GM19397 (cell line): ENCODE measurements around the gene DUSP5.
A peak's percentile ranks its signal among the peaks of the same experiment; 100 is the strongest.

Source experiments
- ATAC-seq: cut with Tn5 transposase; IDR thresholded peaks from one replicate; pipeline ENCODE4 v1.9.1; 2021; ENCODE audit warnings: mild to moderate bottlenecking, moderate library complexity; ENCODE audit not compliant: unreplicated experiment

The DUSP5 gene

DNA sequence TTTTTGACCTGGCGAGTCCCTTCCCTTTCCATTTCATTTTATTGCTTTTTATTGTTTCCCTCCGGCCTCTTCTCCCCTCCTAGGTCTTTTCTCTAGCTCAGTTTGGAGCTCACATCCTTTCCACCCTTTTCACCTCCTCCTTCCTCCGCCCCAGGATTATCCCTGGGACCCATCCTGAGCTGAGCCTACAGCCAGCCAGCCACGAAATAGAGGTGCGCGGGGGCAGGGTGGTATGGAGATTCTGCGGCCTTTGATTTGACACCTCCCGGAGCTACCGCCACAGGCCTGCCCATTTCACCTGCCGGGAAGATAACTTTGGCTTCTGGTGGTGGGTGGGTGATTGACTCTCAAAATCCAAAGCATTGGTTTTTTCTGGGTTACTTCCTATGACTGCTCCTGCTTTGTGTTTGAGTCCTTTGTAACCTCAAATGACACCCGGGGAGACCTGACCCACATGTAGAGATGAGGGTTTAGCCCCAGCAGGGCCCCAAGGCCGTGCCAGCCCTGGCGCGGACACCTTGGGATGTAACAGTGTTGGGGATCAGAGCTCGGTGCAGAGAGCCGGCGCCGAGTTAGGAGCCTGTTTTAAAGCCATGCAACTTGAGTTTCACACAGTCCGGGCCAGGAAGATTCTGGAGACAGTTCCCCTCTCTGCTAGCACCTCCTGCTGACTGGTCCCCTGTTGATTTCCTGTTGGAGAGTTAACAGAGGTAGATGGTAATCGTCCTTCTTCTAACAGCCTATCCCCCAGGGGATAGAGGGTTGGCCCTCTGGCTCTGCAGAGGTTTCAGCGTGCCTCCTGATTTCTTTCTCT, 1.5 kb downstream of the DUSP5 start:
- ATAC-seq = no peak

GRCh38 chr10:110499796-110500514, 2.2 kb downstream of the DUSP5 start:
- ATAC-seq = no peak

DNA sequence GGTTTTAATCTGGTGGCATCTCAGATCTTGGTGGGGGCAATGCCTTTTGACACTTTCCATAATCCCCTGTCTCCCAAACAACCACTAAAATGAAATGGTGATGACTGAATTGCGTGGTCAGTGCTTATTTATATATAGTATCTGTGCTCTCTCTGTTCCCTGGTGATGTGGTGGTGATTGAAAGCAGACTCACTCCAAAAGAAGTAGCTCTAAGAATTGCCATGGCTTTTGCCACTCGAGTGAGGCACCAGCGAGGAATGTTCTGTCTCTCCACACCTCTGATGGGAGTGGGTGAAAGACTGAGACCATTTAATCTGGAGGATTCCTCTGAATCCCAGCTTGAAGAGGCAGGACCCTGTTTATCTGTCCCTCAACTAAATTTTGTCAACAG, 2.8 kb downstream of the DUSP5 start:
- no peak for ATAC-seq

- no peak for ATAC-seq
Measured at GRCh38 chr10:110501142-110501937, 3.6 kb downstream of the DUSP5 start.

- ATAC-seq = no peak
Measured at GRCh38 chr10:110502072-110502845, 4.6 kb downstream of the DUSP5 start.

- peak; percentile 30 for ATAC-seq
Measured at GRCh38 chr10:110502851-110503301, 5.2 kb downstream of the DUSP5 start.

- no peak for ATAC-seq
Measured at GRCh38 chr10:110503528-110504110, 5.9 kb downstream of the DUSP5 start.

DNA sequence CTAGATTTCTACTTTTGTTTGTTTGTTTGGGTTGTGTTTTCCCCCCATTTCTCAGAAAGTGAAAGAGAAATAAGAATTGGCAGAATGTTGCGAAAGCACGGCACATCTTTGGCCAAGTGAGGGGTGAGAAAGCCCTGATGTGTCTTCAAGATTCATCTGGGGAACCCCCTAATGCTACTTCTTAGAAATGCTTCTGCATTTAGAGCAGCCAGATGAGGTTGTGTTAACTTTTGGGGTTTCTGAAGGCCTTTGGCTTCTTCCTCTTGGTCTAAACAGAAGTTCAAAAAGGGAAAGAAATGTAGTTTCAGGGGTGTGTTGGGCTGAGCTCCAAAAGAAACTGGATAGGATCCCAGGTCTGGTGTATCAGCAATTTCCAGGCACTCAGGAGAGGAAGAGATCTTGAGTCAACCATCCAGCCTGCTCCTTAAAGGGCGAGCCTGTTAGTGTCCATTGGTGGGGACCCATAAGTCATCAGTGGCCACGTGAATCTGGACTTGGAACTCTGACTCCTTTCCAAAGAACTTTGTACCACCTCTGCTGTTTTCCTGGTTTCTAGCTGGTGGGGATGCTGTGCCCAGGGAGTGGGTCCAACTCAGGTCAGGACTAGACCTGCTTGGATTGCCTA, 6.5 kb downstream of the DUSP5 start:
- ATAC-seq = peak; percentile 51

DNA sequence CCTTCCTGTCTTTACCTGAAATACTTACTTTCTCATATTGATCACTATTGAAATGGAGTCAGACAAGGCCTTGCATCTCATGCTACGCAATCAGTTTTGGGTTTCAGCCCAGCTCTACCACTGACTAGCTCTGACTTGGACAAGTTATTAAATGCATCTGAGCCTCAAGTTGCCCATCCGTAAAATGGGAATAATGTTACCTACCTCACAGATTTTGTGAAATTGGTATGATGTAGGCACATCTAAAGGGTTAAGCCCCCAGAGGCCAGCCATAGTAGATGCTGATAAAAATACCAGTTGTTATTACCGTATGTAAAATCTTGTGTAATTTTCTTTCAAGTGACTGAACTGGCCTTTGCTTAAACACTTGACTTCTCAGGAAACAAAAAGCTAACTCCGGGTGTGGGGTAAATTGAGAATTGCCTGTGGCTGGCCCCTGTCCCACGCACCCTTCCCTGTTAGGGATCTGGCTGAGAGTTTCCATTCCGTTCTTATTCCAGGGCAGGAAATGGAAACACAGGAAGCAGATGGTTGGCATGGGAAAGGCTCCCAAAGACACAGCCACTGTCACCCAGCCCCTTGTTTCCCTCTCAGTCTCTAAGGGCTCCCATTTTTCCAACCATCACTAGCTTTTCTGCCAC, 7.5 kb downstream of the DUSP5 start:
- ATAC-seq = no peak

GRCh38 chr10:110506448-110506847, 8.7 kb downstream of the DUSP5 start:
- no peak for ATAC-seq

DNA sequence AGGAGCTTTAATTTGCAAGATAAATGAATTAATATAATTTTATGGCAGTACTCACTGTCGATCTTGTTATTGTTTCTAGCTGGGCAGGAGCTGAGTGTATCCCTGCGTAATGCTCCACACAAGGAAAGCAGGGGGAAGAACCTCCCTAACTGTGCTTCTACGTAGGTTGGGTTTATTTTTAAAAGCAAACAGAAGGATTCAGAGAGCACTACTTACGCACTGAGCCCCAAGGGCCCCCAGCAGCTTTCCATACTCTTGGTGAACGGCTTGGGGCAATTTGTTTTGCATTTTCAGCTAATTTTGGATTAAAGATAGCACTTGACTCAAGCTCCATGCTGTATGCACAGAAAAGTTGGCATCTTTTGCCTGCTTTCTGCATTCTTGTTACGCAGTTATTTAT, 9.6 kb downstream of the DUSP5 start:
- no peak for ATAC-seq

DNA sequence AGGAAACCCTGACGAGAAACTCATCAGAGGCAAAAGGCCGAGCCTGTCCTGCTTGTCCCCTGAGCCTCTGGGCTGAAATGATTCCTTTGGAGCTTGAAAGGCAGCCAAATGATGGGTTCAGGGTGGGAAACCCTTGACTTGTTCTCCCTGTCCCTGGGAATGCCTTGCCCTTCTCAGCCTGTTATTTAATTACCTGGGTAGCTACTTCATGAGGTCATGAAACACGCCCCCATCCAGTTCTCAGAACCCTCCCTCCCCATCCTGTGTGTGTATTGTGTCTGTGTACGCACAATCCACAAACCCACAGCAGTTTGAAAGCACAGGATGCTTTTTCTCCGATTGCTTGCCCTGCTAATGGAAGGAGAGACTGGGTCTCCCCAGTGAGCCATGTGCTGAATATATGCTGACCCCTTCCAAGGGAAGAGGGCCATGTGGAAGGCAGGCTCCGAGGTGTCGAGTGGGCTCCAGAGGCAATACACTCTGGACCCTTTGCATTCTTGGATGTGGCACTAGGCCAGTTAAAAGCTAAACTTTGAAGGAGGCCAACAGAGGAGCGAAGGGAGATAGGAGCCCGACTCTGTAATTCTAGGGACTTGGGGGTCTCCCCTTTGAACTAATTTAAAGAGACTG, 10.6 kb downstream of the DUSP5 start:
- no peak for ATAC-seq

GRCh38 chr10:110508806-110509544, 11.3 kb downstream of the DUSP5 start:
- ATAC-seq = no peak

GRCh38 chr10:110509560-110509959, 11.9 kb downstream of the DUSP5 start:
- ATAC-seq = no peak

DNA sequence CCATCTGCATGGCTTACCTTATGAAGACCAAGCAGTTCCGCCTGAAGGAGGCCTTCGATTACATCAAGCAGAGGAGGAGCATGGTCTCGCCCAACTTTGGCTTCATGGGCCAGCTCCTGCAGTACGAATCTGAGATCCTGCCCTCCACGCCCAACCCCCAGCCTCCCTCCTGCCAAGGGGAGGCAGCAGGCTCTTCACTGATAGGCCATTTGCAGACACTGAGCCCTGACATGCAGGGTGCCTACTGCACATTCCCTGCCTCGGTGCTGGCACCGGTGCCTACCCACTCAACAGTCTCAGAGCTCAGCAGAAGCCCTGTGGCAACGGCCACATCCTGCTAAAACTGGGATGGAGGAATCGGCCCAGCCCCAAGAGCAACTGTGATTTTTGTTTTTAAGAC, 12.4 kb downstream of the DUSP5 start:
- ATAC-seq = no peak

DNA sequence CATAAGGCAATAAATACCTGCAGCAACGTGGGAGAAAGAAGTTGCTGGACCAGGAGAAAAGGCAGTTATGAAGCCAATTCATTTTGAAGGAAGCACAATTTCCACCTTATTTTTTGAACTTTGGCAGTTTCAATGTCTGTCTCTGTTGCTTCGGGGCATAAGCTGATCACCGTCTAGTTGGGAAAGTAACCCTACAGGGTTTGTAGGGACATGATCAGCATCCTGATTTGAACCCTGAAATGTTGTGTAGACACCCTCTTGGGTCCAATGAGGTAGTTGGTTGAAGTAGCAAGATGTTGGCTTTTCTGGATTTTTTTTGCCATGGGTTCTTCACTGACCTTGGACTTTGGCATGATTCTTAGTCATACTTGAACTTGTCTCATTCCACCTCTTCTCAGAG, 13.0 kb downstream of the DUSP5 start:
- ATAC-seq = no peak

GRCh38 chr10:110511734-110512449, 14.2 kb downstream of the DUSP5 start:
- ATAC-seq = no peak
